HEK293T (cell line): ENCODE measurements around the gene TTC31.
"Not testable (repeated sequence)": the region's sequence is repeated elsewhere in the genome, so short reads cannot be mapped to it uniquely, and the experiment has no call there.

ENCODE experiments used
- CTCF ChIA-PET: fragments of 350-600 bp; formaldehyde crosslinking; extraction: SDS; loops from one replicate; lab custom pipeline; 2021; ENCODE audit warnings: antibody characterized with exemption, inconsistent platforms; lab: Yijun Ruan, JAX
- POLR2A ChIA-PET: fragments of 350-600 bp; formaldehyde crosslinking; extraction: SDS; loops from one replicate; lab custom pipeline; 2020; ENCODE audit warnings: antibody characterized with exemption, inconsistent platforms; lab: Yijun Ruan, JAX
- DNase-seq: peaks from one replicate; pipeline ENCODE4 v3.0.0; 2012; ENCODE audit warnings: mixed read lengths; ENCODE audit errors: extremely low spot score
- ARNT ChIP-seq: fragments of 450-650 bp; IDR thresholded peaks from 2 replicates; pipeline ENCODE4 v1.6.1; 2017; ENCODE audit warnings: mild to moderate bottlenecking
- BHLHE40 ChIP-seq: fragments of 450-650 bp; IDR thresholded peaks from 2 replicates; pipeline ENCODE4 v1.6.1; 2016; ENCODE audit warnings: mild to moderate bottlenecking, moderate library complexity, borderline replicate concordance
- CTBP1 ChIP-seq: fragments of 450-650 bp; IDR thresholded peaks from 2 replicates; pipeline ENCODE4 v1.6.1; 2016; ENCODE audit warnings: borderline replicate concordance
- ELF4 ChIP-seq: fragments of 450-650 bp; IDR thresholded peaks from 2 replicates; pipeline ENCODE4 v1.6.1; 2017; ENCODE audit warnings: antibody characterized with exemption
- FOXA1 ChIP-seq: fragments of 450-650 bp; IDR thresholded peaks from 2 replicates; pipeline ENCODE4 v1.6.1; 2016; ENCODE audit warnings: mild to moderate bottlenecking
- FOXK2 ChIP-seq: fragments of 450-650 bp; IDR thresholded peaks from 2 replicates; pipeline ENCODE4 v1.6.1; 2016; ENCODE audit warnings: mild to moderate bottlenecking
- FOXM1 ChIP-seq: fragments of 450-650 bp; IDR thresholded peaks from 2 replicates; pipeline ENCODE4 v1.6.1; 2017; ENCODE audit warnings: mild to moderate bottlenecking, borderline replicate concordance
- HDGF ChIP-seq: fragments of 450-650 bp; IDR thresholded peaks from 2 replicates; pipeline ENCODE4 v1.6.1; 2017; ENCODE audit warnings: antibody characterized with exemption, borderline replicate concordance
- L3MBTL2 ChIP-seq: fragments of 450-650 bp; conservative IDR thresholded peaks from 2 replicates; pipeline ENCODE4 v1.6.1; 2016; ENCODE audit warnings: mild to moderate bottlenecking
- LEF1 ChIP-seq: fragments of 450-650 bp; IDR thresholded peaks from 2 replicates; pipeline ENCODE4 v1.6.1; 2017; ENCODE audit warnings: mild to moderate bottlenecking, borderline replicate concordance
- NFRKB ChIP-seq: fragments of 450-650 bp; IDR thresholded peaks from 2 replicates; pipeline ENCODE4 v1.6.1; 2016; ENCODE audit warnings: mild to moderate bottlenecking, moderate library complexity
- SP1 ChIP-seq: fragments of 450-650 bp; IDR thresholded peaks from 2 replicates; pipeline ENCODE4 v1.6.1; 2017
- SUZ12 ChIP-seq: fragments of 450-650 bp; IDR thresholded peaks from 2 replicates; pipeline ENCODE4 v1.6.1; 2016; ENCODE audit warnings: mild to moderate bottlenecking
- TARDBP ChIP-seq: fragments of 450-650 bp; IDR thresholded peaks from 2 replicates; pipeline ENCODE4 v1.6.1; 2016
- ZNF384 ChIP-seq: fragments of 450-650 bp; IDR thresholded peaks from 2 replicates; pipeline ENCODE4 v1.6.1; 2016
- TF ChIP-seq, protein P1 (sequence below): fragments of 450-650 bp; IDR thresholded peaks from 2 replicates; pipeline ENCODE4 v1.6.1; 2016

TTC31 gene

GRCh38 chr2:74462786-74463105 is 20.1 kb upstream of the TTC31 start:
- no peak for DNase-seq
- POLR2A ChIA-PET = no interaction called here
- CTCF ChIA-PET = no interaction called here
- TF ChIP-seq, protein P1, sequence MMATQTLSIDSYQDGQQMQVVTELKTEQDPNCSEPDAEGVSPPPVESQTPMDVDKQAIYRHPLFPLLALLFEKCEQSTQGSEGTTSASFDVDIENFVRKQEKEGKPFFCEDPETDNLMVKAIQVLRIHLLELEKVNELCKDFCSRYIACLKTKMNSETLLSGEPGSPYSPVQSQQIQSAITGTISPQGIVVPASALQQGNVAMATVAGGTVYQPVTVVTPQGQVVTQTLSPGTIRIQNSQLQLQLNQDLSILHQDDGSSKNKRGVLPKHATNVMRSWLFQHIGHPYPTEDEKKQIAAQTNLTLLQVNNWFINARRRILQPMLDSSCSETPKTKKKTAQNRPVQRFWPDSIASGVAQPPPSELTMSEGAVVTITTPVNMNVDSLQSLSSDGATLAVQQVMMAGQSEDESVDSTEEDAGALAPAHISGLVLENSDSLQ = no peak
- TF ChIP-seq L3MBTL2 = no peak
- TF ChIP-seq BHLHE40 = no peak
- TF ChIP-seq ELF4 = no peak
- TF ChIP-seq TARDBP = no peak
- TF ChIP-seq LEF1 = no peak
- no peak for TF ChIP-seq ZNF384
- no peak for TF ChIP-seq SP1
- no peak for TF ChIP-seq FOXK2
- TF ChIP-seq FOXA1 = no peak
- no peak for TF ChIP-seq SUZ12
- no peak for TF ChIP-seq NFRKB

DNA sequence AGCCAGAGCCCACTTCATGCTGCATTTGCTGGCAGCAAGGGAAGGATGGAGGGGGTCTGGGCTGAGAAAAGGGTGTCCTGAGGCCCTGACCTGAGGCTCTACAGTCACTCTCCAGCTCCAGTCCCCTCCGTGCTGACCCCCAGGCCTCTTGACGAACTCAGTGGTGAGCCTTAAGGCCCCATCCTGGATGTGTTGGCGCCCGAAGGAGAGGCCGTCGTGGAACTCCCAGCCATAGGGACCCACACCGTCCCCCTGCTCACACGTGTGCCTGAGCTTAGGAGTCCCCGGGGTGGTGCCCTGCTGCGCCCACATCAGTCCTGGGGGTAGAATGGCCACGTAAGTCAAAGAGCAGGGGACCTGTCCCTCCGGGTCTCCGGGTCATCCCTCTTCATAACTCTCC is 18.5 kb upstream of the TTC31 start:
- TF ChIP-seq L3MBTL2 (peak; percentile 52), SP1 (no peak)
- DNase-seq = no peak
- ChIA-PET CTCF (no interaction called here), POLR2A (interaction anchor here (0.7 to 1.6 kb wide), 7 partner anchors 8 to 44 kb away, joined by 3 to 8 read pairs (median 3); partner anchors contain the start of genes INO80B, MRPL53 and PCGF1)

- POLR2A ChIA-PET = interaction anchor here (1.0 to 5.4 kb wide), 2 partner anchors 12 to 36 kb away, joined by 3 to 62 read pairs; partner anchors contain the start of genes PCGF1 and WBP1
- CTCF ChIA-PET = not testable (repeated sequence)
Observed at GRCh38 chr2:74470742-74471141, 12.1 kb upstream of the TTC31 start.

DNA sequence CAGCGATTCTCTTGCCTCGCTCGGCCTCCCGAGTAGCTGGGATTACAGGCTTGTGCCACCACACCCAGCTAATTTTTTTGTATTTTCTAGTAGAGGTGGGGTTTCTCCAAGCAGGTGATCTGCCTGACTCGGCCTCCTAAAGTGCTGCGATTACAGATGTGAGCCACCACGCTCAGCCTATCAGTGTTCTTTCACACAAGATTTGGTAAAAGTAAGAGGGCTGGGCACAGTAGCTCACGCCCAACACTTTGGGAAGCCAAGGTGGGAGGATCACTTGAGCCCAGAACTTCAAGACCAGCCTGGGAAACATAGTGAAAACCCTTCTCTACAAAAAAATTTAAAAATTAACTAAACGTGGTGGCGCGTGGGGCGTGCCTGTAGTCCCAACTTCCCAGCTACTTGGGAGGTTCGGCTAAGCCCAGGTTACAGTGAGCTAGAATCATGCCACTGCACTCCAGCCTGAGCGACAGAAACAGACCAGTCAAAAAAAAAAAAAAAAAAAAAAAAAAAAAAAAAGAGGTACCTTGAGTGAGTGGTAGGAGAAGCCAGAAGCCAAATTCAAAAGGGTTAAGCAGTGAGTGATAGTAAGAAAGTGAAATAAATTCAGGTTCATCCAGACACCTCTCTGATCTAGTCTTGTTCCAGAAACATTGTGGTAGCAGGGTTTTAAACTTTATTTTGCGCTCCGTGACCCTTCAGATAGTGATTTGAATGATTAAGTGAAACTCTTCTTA is 11.4 kb upstream of the TTC31 start:
- ChIA-PET POLR2A (interaction anchor here (1.0 to 5.4 kb wide), 4 partner anchors 11 to 36 kb away, joined by 3 to 62 read pairs (median 27); partner anchors contain the start of genes CCDC142, PCGF1, TTC31 and WBP1), CTCF (no interaction called here)
- no peak for DNase-seq
- TF ChIP-seq ZNF384 (peak; percentile 89), NFRKB (no peak), FOXK2 (no peak), SP1 (no peak), L3MBTL2 (no peak), FOXA1 (no peak), ARNT (no peak)
- TF ChIP-seq, protein P1 = no peak

More at GRCh38 chr2:74470742-74471141, 12.1 kb upstream of the TTC31 start:
- DNase-seq = not testable (repeated sequence)

DNA sequence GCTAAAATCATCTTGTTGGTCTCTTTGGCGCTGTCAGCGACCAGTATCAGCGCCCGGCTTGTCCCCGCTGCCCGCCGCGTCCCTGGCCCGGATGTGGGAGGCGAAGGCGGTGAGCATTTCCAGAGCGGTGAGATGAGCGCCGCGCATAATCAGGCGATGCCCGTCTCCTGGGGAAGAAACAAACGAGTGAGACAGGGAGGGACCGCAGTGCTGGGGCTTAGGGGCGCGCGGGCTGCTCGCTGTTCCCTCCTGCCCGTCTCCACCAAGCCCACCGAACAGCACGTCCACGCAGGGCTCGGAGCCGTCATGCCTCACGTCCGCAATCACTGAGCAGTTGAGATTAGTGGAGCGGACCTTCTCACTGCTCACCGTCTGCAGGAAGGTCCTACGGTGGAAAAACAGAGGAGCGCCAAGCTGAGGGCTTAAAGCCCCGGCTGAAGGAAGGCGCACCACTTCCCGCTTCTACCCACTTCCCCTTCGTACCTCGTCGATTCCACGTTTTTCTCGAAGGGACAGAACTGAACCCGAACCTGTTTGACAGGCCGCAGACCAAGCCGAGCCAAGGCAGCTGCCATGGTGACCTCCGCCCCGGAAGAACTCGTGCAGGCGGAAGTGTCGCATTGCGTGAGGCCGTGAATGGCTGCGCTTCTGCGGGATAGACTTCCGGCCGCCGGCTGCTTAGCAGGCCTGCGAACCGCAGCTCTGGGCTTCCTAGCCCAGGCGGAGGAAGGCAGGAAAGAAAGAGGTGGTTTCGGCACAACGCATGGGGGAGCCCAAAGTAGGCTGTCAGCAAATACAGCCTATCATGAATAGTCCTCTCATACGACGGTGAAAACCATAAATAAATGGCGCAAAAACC is 10.6 kb upstream of the TTC31 start, which contains the start of gene MRPL53:
TSS of gene MRPL53 (minus strand) at position 595 of the 859 bp plus-strand sequence. CDS start at position 575, 20 bp downstream.
- CTCF ChIA-PET = no interaction called here
- POLR2A ChIA-PET = interaction anchor here (0.7 to 5.4 kb wide), 20 partner anchors 8 to 182 kb away, joined by 3 to 62 read pairs (median 3); partner anchors contain the start of genes AUP1, C2orf81, CCDC142 and HTRA2
- TF ChIP-seq ELF4 (peak; percentile 71), FOXA1 (no peak), FOXM1 (no peak), L3MBTL2 (peak; percentile 69; the same call in 1 of the 2 replicates), SP1 (no peak)
- TF ChIP-seq, protein P1 = peak; percentile 49; the same call in 1 of the 2 replicates
- DNase-seq = peak; percentile 86

DNA sequence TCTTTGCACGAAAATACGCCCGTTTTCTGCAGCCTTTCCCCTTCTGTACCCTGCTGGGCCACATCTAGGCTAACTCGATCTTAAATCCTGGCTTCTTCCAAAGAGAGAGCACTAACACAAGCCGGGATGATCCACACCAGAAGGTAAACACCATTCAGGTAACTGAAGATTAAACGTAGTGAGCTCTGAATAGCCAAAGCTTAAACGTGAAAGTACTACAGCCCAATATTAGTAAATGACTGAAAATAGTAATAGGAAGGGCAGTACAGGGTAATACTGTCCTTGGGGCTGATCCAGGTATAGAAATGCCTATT is 10.0 kb upstream of the TTC31 start:
- POLR2A ChIA-PET = interaction anchor here (0.7 to 5.4 kb wide), 19 partner anchors 9 to 181 kb away, joined by 3 to 62 read pairs (median 3); partner anchors contain the start of genes AUP1, C2orf81, CCDC142 and HTRA2
- CTCF ChIA-PET = no interaction called here
- TF ChIP-seq NFRKB (no peak), CTBP1 (no peak), TARDBP (no peak), FOXA1 (no peak)
- no peak for DNase-seq

GRCh38 chr2:74474481-74474880 is 8.4 kb upstream of the TTC31 start:
- TF ChIP-seq ZNF384 = no peak
- TF ChIP-seq ELF4 = no peak
- TF ChIP-seq BHLHE40 = no peak
- no peak for TF ChIP-seq NFRKB
- TF ChIP-seq, protein P1 = no peak
- TF ChIP-seq HDGF = no peak
- no peak for TF ChIP-seq LEF1
- no peak for TF ChIP-seq ARNT
- no peak for TF ChIP-seq FOXK2
- no peak for TF ChIP-seq SUZ12
- POLR2A ChIA-PET = interaction anchor here (0.9 to 5.4 kb wide), 4 partner anchors 8 to 58 kb away, joined by 3 to 62 read pairs (median 4); partner anchors contain the start of genes CCDC142, MOGS, TTC31 and WBP1
- no peak for DNase-seq
- CTCF ChIA-PET = interaction anchor here (0.6 to 1.6 kb wide), 5 partner anchors 35 to 650 kb away, joined by 3 to 4 read pairs (median 3); no protein-coding TSS in a partner anchor
